IMR-90 (cell line): ENCODE data around the gene TINAGL1. TPM values are rescaled to one million over a fixed set of nuclear protein-coding genes. Genes with fewer than 3 reads are reported as not detected.

Experiments used
- ATAC-seq: fragments of 200-7000 bp; cut with Tn5 transposase; 2 replicates; pipeline ENCODE4 v1.9.1; 2020; ENCODE audit warnings: low read depth, mild to moderate bottlenecking, moderate library complexity
- BruUV-seq: library from RNA; stranded (reverse); fragments of 400-500 nt; replicated peaks from 2 replicates; lab custom pipeline; 2021; lab: Mats Ljungman, UMichigan
- CTCF ChIA-PET: fragments of 300-600 bp; formaldehyde crosslinking; extraction: SDS; loops from one replicate; lab custom pipeline; 2021; ENCODE audit warnings: antibody characterized with exemption; lab: Yijun Ruan, JAX
- POLR2A ChIA-PET: fragments of 300-600 bp; sonication (Branson Sonifier 250); formaldehyde crosslinking; loops from one replicate; lab custom pipeline; 2022; ENCODE audit warnings: antibody characterized with exemption; ENCODE audit not compliant: unreplicated experiment; lab: Charles Lee
- DNase-seq: peaks from one replicate; pipeline ENCODE4 v3.0.0; 2013
- H2AFZ ChIP-seq: replicated peaks from 2 replicates; pipeline ENCODE3; 2013; ENCODE audit warnings: low read length, mild to moderate bottlenecking; ENCODE audit not compliant: poor library complexity
- H2AK5ac ChIP-seq: 2 replicates; pipeline ENCODE4 v1.6.1; 2013; ENCODE audit warnings: low read depth, low read length, inconsistent platforms
- H2AK9ac ChIP-seq: replicated peaks from 2 replicates; pipeline ENCODE3; 2013; ENCODE audit warnings: mild to moderate bottlenecking, low read depth, low read length, moderate library complexity; ENCODE audit not compliant: poor library complexity
- H2BK120ac ChIP-seq: 2 replicates; pipeline ENCODE4 v1.6.1; 2013; ENCODE audit warnings: low read depth, low read length, inconsistent platforms
- H2BK15ac ChIP-seq: 3 replicates; pipeline ENCODE4 v1.6.1; 2013; ENCODE audit warnings: low read depth, low read length, inconsistent platforms
- H2BK20ac ChIP-seq: 2 replicates; pipeline ENCODE4 v1.6.1; 2013; ENCODE audit warnings: low read depth, mild to moderate bottlenecking, inconsistent platforms, low read length, moderate library complexity
- H2BK5ac ChIP-seq: 2 replicates; pipeline ENCODE4 v1.6.1; 2013; ENCODE audit warnings: mild to moderate bottlenecking, low read depth, low read length, inconsistent platforms; ENCODE audit not compliant: poor library complexity, severe bottlenecking
- H3K14ac ChIP-seq: replicated peaks from 2 replicates; pipeline ENCODE4 v1.6.1; 2013; ENCODE audit warnings: low read depth, low read length, inconsistent platforms
- H3K18ac ChIP-seq: 2 replicates; pipeline ENCODE4 v1.6.1; 2013; ENCODE audit warnings: low read depth, low read length, control low read depth
- H3K23ac ChIP-seq: 2 replicates; pipeline ENCODE4 v1.6.1; 2013; ENCODE audit warnings: low read depth, low read length, inconsistent platforms
- H3K27ac ChIP-seq: 2 replicates; pipeline ENCODE4 v1.5.1; 2013; ENCODE audit warnings: mild to moderate bottlenecking, control low read depth, low read length; ENCODE audit not compliant: insufficient read depth
- H3K27me3 ChIP-seq: 2 replicates; pipeline ENCODE4 v1.6.1; 2013; ENCODE audit warnings: low read length; ENCODE audit not compliant: control insufficient read depth, insufficient read depth
- H3K36me3 ChIP-seq: 2 replicates; pipeline ENCODE4 v1.6.1; 2013; ENCODE audit warnings: low read length, mixed read lengths; ENCODE audit not compliant: control insufficient read depth, insufficient read depth
- H3K4ac ChIP-seq: 2 replicates; pipeline ENCODE4 v1.6.1; 2013; ENCODE audit warnings: low read depth, low read length, inconsistent platforms
- H3K4me1 ChIP-seq: 2 replicates; pipeline ENCODE4 v1.6.1; 2013; ENCODE audit warnings: low read length, mixed read lengths; ENCODE audit not compliant: control insufficient read depth, insufficient read depth
- H3K4me2 ChIP-seq: 2 replicates; pipeline ENCODE4 v1.6.1; 2013; ENCODE audit warnings: low read depth, mild to moderate bottlenecking, control low read depth, low read length, moderate library complexity
- H3K4me3 ChIP-seq: 2 replicates; pipeline ENCODE4 v1.5.1; 2013; ENCODE audit warnings: low read depth, mild to moderate bottlenecking, control low read depth, low read length, moderate library complexity; ENCODE audit not compliant: insufficient read depth
- H3K56ac ChIP-seq: 2 replicates; pipeline ENCODE4 v1.6.1; 2013; ENCODE audit warnings: low read length, inconsistent platforms; ENCODE audit not compliant: insufficient read depth; ENCODE audit errors: extremely low read depth
- H3K79me1 ChIP-seq, 2 experiments: 2 replicates each; pipeline ENCODE4 v1.6.1; 2013; ENCODE audit warnings: low read length in 2 of 2, inconsistent platforms in 1 of 2, low read depth in 1 of 2
- H3K9ac ChIP-seq: 2 replicates; pipeline ENCODE4 v1.6.1; 2013; ENCODE audit warnings: low read depth, low read length, control low read depth
- H3K9me1 ChIP-seq: 2 replicates; pipeline ENCODE4 v1.6.1; 2013; ENCODE audit warnings: low read length, inconsistent platforms; ENCODE audit not compliant: insufficient read depth
- H3K9me3 ChIP-seq: 2 replicates; pipeline ENCODE4 v1.6.1; 2013; ENCODE audit warnings: low read length; ENCODE audit not compliant: control insufficient read depth, insufficient read depth
- H4K20me1 ChIP-seq: 2 replicates; pipeline ENCODE4 v1.6.1; 2013; ENCODE audit warnings: low read length, inconsistent platforms; ENCODE audit not compliant: insufficient read depth
- H4K5ac ChIP-seq: 2 replicates; pipeline ENCODE4 v1.6.1; 2013; ENCODE audit warnings: mild to moderate bottlenecking, low read depth, low read length, control low read depth
- H4K8ac ChIP-seq, 2 experiments: 2 replicates each; pipeline ENCODE4 v1.6.1; 2013; ENCODE audit warnings: low read depth in 2 of 2, low read length in 2 of 2, control low read depth in 1 of 2, inconsistent platforms in 1 of 2
- H4K91ac ChIP-seq: 2 replicates; pipeline ENCODE4 v1.6.1; 2013; ENCODE audit warnings: low read depth, low read length, inconsistent platforms; ENCODE audit not compliant: insufficient read depth
- BHLHE40 ChIP-seq: fragments of 150-350 bp; IDR thresholded peaks from 2 replicates; pipeline ENCODE4 v1.6.1; 2016; ENCODE audit warnings: mild to moderate bottlenecking, low read depth, low read length
- CHD1 ChIP-seq: IDR thresholded peaks from 2 replicates; pipeline ENCODE4 v1.6.1; 2012; ENCODE audit warnings: low read depth, low read length, improper control_type of control experiment
- CTCF ChIP-seq: conservative IDR thresholded peaks from 2 replicates; pipeline ENCODE4 v1.5.1; 2012; ENCODE audit warnings: mild to moderate bottlenecking, low read depth, low read length, improper control_type of control experiment
- ELK1 ChIP-seq: fragments of 150-350 bp; IDR thresholded peaks from 2 replicates; pipeline ENCODE4 v1.6.1; 2016; ENCODE audit warnings: low read depth, mild to moderate bottlenecking, low read length, moderate library complexity, borderline replicate concordance
- MAFK ChIP-seq: IDR thresholded peaks from 2 replicates; pipeline ENCODE4 v1.6.1; 2012; ENCODE audit warnings: low read depth, low read length, improper control_type of control experiment
- MAZ ChIP-seq: IDR thresholded peaks from 2 replicates; pipeline ENCODE4 v1.6.1; 2012; ENCODE audit warnings: low read depth, mild to moderate bottlenecking, low read length, improper control_type of control experiment, moderate library complexity, borderline replicate concordance
- MXI1 ChIP-seq: IDR thresholded peaks from 2 replicates; pipeline ENCODE4 v1.6.1; 2012; ENCODE audit warnings: low read depth, mild to moderate bottlenecking, low read length, moderate library complexity, borderline replicate concordance
- POLR2A ChIP-seq: IDR thresholded peaks from 2 replicates; pipeline ENCODE4 v1.6.1; 2012; ENCODE audit warnings: mild to moderate bottlenecking, low read depth, low read length
- RAD21 ChIP-seq: IDR thresholded peaks from 2 replicates; pipeline ENCODE4 v1.6.1; 2012; ENCODE audit warnings: low read length, improper control_type of control experiment
- RFX5 ChIP-seq: IDR thresholded peaks from 2 replicates; pipeline ENCODE4 v1.8.0; 2012; ENCODE audit warnings: low read depth, mild to moderate bottlenecking, low read length, moderate library complexity
- SMC3 ChIP-seq: fragments of 150-350 bp; IDR thresholded peaks from 2 replicates; pipeline ENCODE4 v1.6.1; 2016; ENCODE audit warnings: low read depth, mild to moderate bottlenecking, antibody characterized with exemption, low read length, moderate library complexity
- USF2 ChIP-seq: fragments of 150-350 bp; IDR thresholded peaks from 2 replicates; pipeline ENCODE4 v1.6.1; 2017; ENCODE audit warnings: mild to moderate bottlenecking, antibody characterized with exemption, low read length, low read depth
- WGBS, 2 experiments: methylation state at CpG; one replicate each; pipeline versions ENCODE4 v1.1.5 to v1.1.7; 2013; ENCODE audit warnings: missing lambda C conversion rate in 2 of 2; ENCODE audit not compliant: insufficient read length in 1 of 2; ENCODE audit errors: extremely low coverage in 2 of 2; 5-methylcytosine and 5-hydroxymethylcytosine counted together
- dilution Hi-C: fragments of 300-500 bp; cut with HindIII; formaldehyde crosslinking; loops from one replicate; pipeline ENCODE4 v1.14.3; 2018; ENCODE audit warnings: low sequenced_read_pairs; ENCODE audit not compliant: unreplicated experiment
- in situ Hi-C: fragments of 300-500 bp; cut with MboI; formaldehyde crosslinking; loops from 3 replicates; pipeline ENCODE4 v1.14.3; 2019; ENCODE audit warnings: low sequenced_read_pairs, inconsistent platforms, mixed read lengths
- intact Hi-C: fragments of 100-400 bp; cut with micrococcal nuclease; formaldehyde crosslinking; loops from 2 replicates; pipeline ENCODE4 v1.10.0; 2022
- polyA plus RNA-seq, 3 experiments: library from polyadenylated mRNA; depleted of rRNA; stranded (reverse); fragments of >200 nt; gene quantifications; 2 replicates each; pipeline ENCODE4 v1.2.3, GENCODE V29; 2012; ENCODE audit warnings: low replicate concordance in 1 of 3
- total RNA-seq: library from RNA; depleted of rRNA; stranded (reverse); fragments of >200 nt; gene quantifications from 2 replicates; pipeline ENCODE4 v1.2.3, GENCODE V29; 2012

TINAGL1 gene
- total and polyA plus RNA-seq, 2 of the 4 experiments (the other 2 are of a cell fraction): 0.54 to 1.5 TPM

GRCh38 chr1:31567956-31568570, 8.3 kb upstream of the TINAGL1 start:
- Histone ChIP-seq H3K9me3 (no peaks in the 10 kb centered on the region), H2BK20ac (peak overlapping the region; percentile 14; the same call in 1 of the 2 replicates), H2BK120ac (no peak overlapping the region), H3K27me3 (no peaks in the 10 kb centered on the region), H3K9ac (no peak overlapping the region), H3K4me1 (peaks cover 8% of the 10 kb centered on the region), H3K14ac (no peak overlapping the region), H3K23ac (no peak overlapping the region), H3K4me3 (no peak overlapping the region), H4K91ac (no peak overlapping the region), H2AFZ (no peak overlapping the region), H3K79me1 (no peaks in the 10 kb centered on the region), H3K9me1 (peaks cover 7% of the 10 kb centered on the region), H3K4me2 (no peak overlapping the region), H4K20me1 (no peaks in the 10 kb centered on the region), H3K36me3 (no peaks in the 10 kb centered on the region), H2BK15ac (no peak overlapping the region), H4K5ac (no peak overlapping the region), H2BK5ac (no peak overlapping the region), H3K18ac (no peak overlapping the region), H3K27ac (no peak overlapping the region), H2AK5ac (no peak overlapping the region), H3K4ac (peak overlapping the region; percentile 20; the same call in 1 of the 2 replicates), H3K56ac (no peak overlapping the region), H2AK9ac (no peak overlapping the region), H4K8ac (no peak overlapping the region)
- intact Hi-C loops: loop anchor here (10.0 kb wide), 1 partner anchor 397 kb away; no protein-coding TSS in a partner anchor
- dilution Hi-C loops: no loop called here
- no peak for TF ChIP-seq BHLHE40
- no peak for TF ChIP-seq SMC3
- TF ChIP-seq CHD1: no peak
- TF ChIP-seq ELK1: no peak
- TF ChIP-seq MXI1: no peak
- no peak for TF ChIP-seq RFX5
- no peak for TF ChIP-seq CTCF
- no peak for TF ChIP-seq MAZ
- TF ChIP-seq RAD21: no peak
- no peak for TF ChIP-seq MAFK
- no peak for TF ChIP-seq POLR2A
- no peak for TF ChIP-seq USF2
- ChIA-PET POLR2A (no interaction called here), CTCF (interaction anchor here (1.0 kb wide), 1 partner anchor 177 kb away, joined by 3 read pairs; no protein-coding TSS in a partner anchor)
- no TSS peak for BruUV-seq
- DNase-seq (no peak), ATAC-seq (no peak)
- in situ Hi-C loops: loop anchor here (10.0 kb wide), 2 partner anchors 47 to 157 kb away; partner anchors contain the start of gene HCRTR1
- WGBS, 2 experiments: no CpG with 5 or more reads among the region's 10 CpGs
